HCT116 (cell line): ENCODE results near the gene IGIP. TPM values are rescaled to one million over a fixed set of nuclear protein-coding genes. Genes with fewer than 3 reads are reported as not detected.

Experiments used
- ATAC-seq: fragments of 200-7000 bp; cut with Tn5 transposase; 2 replicates; pipeline ENCODE4 v1.9.1; 2020; ENCODE audit warnings: mild to moderate bottlenecking, moderate library complexity
- BruUV-seq: library from RNA; stranded (reverse); fragments of 400-500 nt; replicated peaks from 2 replicates; lab custom pipeline; 2021; lab: Mats Ljungman, UMichigan
- CTCF ChIA-PET: fragments of 300-600 bp; sonication (Branson Sonifier 250); formaldehyde crosslinking; loops from one replicate; lab custom pipeline; 2021; ENCODE audit warnings: antibody characterized with exemption; lab: Charles Lee
- POLR2A ChIA-PET: fragments of 300-600, 350-600 bp; sonication (Branson Sonifier 250); formaldehyde crosslinking; loops from one replicate; lab custom pipeline; 2021; ENCODE audit warnings: antibody characterized with exemption; lab: Charles Lee
- RAD21 ChIA-PET, 2 experiments: fragments of 300-600 bp; sonication (Branson Sonifier 250); formaldehyde crosslinking; loops; one replicate each; lab custom pipeline; 2023; ENCODE audit warnings: low total read pairs in 2 of 2; ENCODE audit not compliant: uncharacterized antibody in 2 of 2, unreplicated experiment in 2 of 2, low non-redundant PET in 1 of 2; lab: Charles Lee
- DNase-seq: peaks from one replicate; pipeline ENCODE4 v3.0.0-alpha.2; 2010; ENCODE audit warnings: low read depth, low spot score
- H2AFZ ChIP-seq: fragments of 200-600 bp; shearing (Covaris generic), sonication (generic); 2 replicates; pipeline ENCODE4 v1.6.1; 2017; ENCODE audit warnings: low read depth, mixed run types, mixed read lengths, antibody characterized with exemption, low read length; ENCODE audit not compliant: poor library complexity, severe bottlenecking
- H3K27ac ChIP-seq: 2 replicates; pipeline ENCODE4 v1.5.1; 2012; ENCODE audit warnings: low read depth, low read length
- H3K27me3 ChIP-seq: fragments of 200-600 bp; sonication (generic); 2 replicates; pipeline ENCODE4 v1.6.1; 2016; ENCODE audit warnings: mixed run types, low read length, mixed read lengths; ENCODE audit not compliant: insufficient read depth
- H3K36me3 ChIP-seq, 2 experiments: fragments of 200-500 bp in 1 of 2; fragments of 200-600 bp in 1 of 2; sonication (Bioruptor generic) in 1 of 2; sonication (generic) in 1 of 2; 2 replicates each; pipeline versions ENCODE4 v1.5.1 to v1.6.1; 2014 to 2016; ENCODE audit warnings: low read length in 2 of 2, inconsistent platforms in 1 of 2, mixed read lengths in 1 of 2, mixed run types in 1 of 2; ENCODE audit not compliant: insufficient read depth in 2 of 2, control insufficient read depth in 1 of 2
- H3K4me1 ChIP-seq, 2 experiments: fragments of 200-600 bp in 1 of 2; sonication (generic) in 1 of 2; 2 replicates each; pipeline versions ENCODE4 v1.5.1 to v1.6.1; 2012 to 2017; ENCODE audit warnings: low read length in 2 of 2, inconsistent platforms in 1 of 2, mild to moderate bottlenecking in 1 of 2, mixed read lengths in 1 of 2, mixed run types in 1 of 2, moderate library complexity in 1 of 2; ENCODE audit not compliant: insufficient read depth in 2 of 2, control insufficient read depth in 1 of 2
- H3K4me2 ChIP-seq: fragments of 200-600 bp; sonication (generic); 2 replicates; pipeline ENCODE4 v1.6.1; 2017; ENCODE audit warnings: mixed run types, low read length, mixed read lengths
- H3K4me3 ChIP-seq, 2 experiments: fragments of 200-600 bp in 1 of 2; sonication (generic) in 1 of 2; replicated peaks in 1 of 2; 2 replicates each; pipeline ENCODE4 v1.5.1; 2011 to 2016; ENCODE audit warnings: low read length in 2 of 2, control low read depth in 1 of 2, low read depth in 1 of 2, mild to moderate bottlenecking in 1 of 2, mixed read lengths in 1 of 2, mixed run types in 1 of 2
- H3K79me2 ChIP-seq: fragments of 200-600 bp; sonication (generic); 2 replicates; pipeline ENCODE4 v1.6.1; 2017; ENCODE audit warnings: mild to moderate bottlenecking, mixed run types, low read length, moderate library complexity, mixed read lengths; ENCODE audit not compliant: insufficient read depth
- H3K9ac ChIP-seq: fragments of 200-600 bp; sonication (generic); 2 replicates; pipeline ENCODE4 v1.6.1; 2016; ENCODE audit warnings: low read length, mixed read lengths
- H3K9me2 ChIP-seq: fragments of 200-600 bp; sonication (generic), shearing (Covaris generic); 2 replicates; pipeline ENCODE4 v1.6.1; 2017; ENCODE audit warnings: mixed run types, mild to moderate bottlenecking, moderate library complexity; ENCODE audit not compliant: insufficient read depth
- H3K9me3 ChIP-seq, 2 experiments: fragments of 200-500 bp in 1 of 2; fragments of 200-600 bp in 1 of 2; sonication (Bioruptor generic) in 1 of 2; sonication (generic) in 1 of 2; 2 replicates each; pipeline ENCODE4 v1.6.1; 2014 to 2017; ENCODE audit warnings: low read length in 2 of 2, mixed read lengths in 2 of 2, inconsistent platforms in 1 of 2, low read depth in 1 of 2, mild to moderate bottlenecking in 1 of 2, mixed run types in 1 of 2, moderate library complexity in 1 of 2; ENCODE audit not compliant: control insufficient read depth in 1 of 2, insufficient read depth in 1 of 2
- H4K20me1 ChIP-seq: fragments of 200-600 bp; sonication (generic), shearing (Covaris generic); 2 replicates; pipeline ENCODE4 v1.6.1; 2017; ENCODE audit warnings: mixed run types, mild to moderate bottlenecking, moderate library complexity; ENCODE audit not compliant: insufficient read depth
- CEBPB ChIP-seq: IDR thresholded peaks from 2 replicates; pipeline ENCODE4 v1.6.1; 2012; ENCODE audit warnings: low read depth
- EGR1 ChIP-seq: IDR thresholded peaks from 2 replicates; pipeline ENCODE4 v1.6.1; 2012; ENCODE audit warnings: low read depth
- ELF1 ChIP-seq: IDR thresholded peaks from 2 replicates; pipeline ENCODE4 v1.6.1; 2012; ENCODE audit warnings: low read depth, borderline replicate concordance
- JUND ChIP-seq: IDR thresholded peaks from 2 replicates; pipeline ENCODE4 v1.6.1; 2012
- SRF ChIP-seq: IDR thresholded peaks from 2 replicates; pipeline ENCODE4 v1.6.1; 2012; ENCODE audit warnings: low read depth
- ZFX ChIP-seq: fragments of 450-650 bp; IDR thresholded peaks from 2 replicates; pipeline ENCODE4 v1.6.1; 2017
- intact Hi-C: fragments of 100-400 bp; cut with micrococcal nuclease; formaldehyde crosslinking; loops from 2 replicates; pipeline ENCODE4 v1.10.0; 2022
- total RNA-seq: library from RNA; stranded (reverse); gene quantifications from one replicate; pipeline ENCODE4 v1.2.1, GENCODE V29; 2021; ENCODE audit not compliant: unreplicated experiment
- TF ChIP-seq, protein P1 (sequence below), 3 experiments: fragments of 200-600 bp in 1 of 3; sonication (generic) in 1 of 3; IDR thresholded peaks in 2 of 3; conservative IDR thresholded peaks in 1 of 3; 2 replicates each; pipeline ENCODE4 v1.5.1; 2012 to 2017; ENCODE audit warnings: low read depth in 2 of 3, low read length in 2 of 3, antibody characterized with exemption in 1 of 3, borderline replicate concordance in 1 of 3, control low read depth in 1 of 3, mild to moderate bottlenecking in 1 of 3, mixed read lengths in 1 of 3, mixed run types in 1 of 3, moderate library complexity in 1 of 3; ENCODE audit not compliant: insufficient read depth in 1 of 3

Gene IGIP
- total RNA-seq, 1 experiment from 2014 or later, result 5.2 TPM

DNA sequence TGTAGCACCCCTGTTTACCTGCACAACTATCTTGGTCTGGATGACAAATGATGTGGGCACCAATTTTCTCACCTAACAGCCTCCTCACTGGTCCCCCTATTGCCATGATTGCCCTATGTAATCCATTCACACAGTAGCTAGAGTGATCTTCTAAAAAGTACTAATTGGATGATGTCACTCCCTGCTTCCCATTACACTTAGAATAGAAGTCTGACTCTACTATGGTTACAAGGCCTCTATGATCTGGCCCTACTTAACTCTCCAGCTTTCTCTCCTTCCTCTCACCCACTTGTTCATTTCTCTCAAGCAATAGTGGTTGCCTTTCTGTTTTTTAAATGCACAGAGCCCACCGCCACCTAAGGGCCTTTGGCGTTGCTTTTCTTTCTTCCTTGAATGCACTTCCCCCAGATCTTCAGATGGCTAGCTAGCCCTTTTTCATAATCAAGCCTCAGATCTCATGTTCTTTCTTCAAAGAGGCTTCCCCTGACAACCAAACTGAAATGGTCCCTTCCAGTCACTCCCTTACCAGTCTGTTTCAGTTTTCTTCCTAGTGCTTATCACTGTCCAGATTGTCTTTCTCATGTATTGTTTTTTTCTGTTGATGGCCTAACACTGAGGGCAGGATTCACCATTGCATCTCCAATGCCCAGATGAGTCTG is 8.7 kb downstream of the IGIP start:
- H3K9me2 ChIP-seq, result no peaks in the 10 kb centered on the region
- CTCF ChIA-PET, result interaction anchor here (2.7 kb wide), 1 partner anchor 10 kb away, joined by 20 read pairs; no protein-coding TSS in a partner anchor
- peaks cover 0 to 19% of the 10 kb centered on the region in 2 experiments; a peak in 2 of 4 replicates for H3K4me1 ChIP-seq
- H3K27me3 ChIP-seq, result no peaks in the 10 kb centered on the region
- no peak overlapping the region for H3K4me2 ChIP-seq
- TF ChIP-seq CEBPB (no peak), SRF (no peak), ELF1 (no peak), JUND (no peak), ZFX (no peak)
- TF ChIP-seq, protein P1, sequence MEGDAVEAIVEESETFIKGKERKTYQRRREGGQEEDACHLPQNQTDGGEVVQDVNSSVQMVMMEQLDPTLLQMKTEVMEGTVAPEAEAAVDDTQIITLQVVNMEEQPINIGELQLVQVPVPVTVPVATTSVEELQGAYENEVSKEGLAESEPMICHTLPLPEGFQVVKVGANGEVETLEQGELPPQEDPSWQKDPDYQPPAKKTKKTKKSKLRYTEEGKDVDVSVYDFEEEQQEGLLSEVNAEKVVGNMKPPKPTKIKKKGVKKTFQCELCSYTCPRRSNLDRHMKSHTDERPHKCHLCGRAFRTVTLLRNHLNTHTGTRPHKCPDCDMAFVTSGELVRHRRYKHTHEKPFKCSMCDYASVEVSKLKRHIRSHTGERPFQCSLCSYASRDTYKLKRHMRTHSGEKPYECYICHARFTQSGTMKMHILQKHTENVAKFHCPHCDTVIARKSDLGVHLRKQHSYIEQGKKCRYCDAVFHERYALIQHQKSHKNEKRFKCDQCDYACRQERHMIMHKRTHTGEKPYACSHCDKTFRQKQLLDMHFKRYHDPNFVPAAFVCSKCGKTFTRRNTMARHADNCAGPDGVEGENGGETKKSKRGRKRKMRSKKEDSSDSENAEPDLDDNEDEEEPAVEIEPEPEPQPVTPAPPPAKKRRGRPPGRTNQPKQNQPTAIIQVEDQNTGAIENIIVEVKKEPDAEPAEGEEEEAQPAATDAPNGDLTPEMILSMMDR (IDR thresholded peaks at IDR 0.05 in 2 of 3, conservative IDR thresholded peaks at IDR 0.05 in 1 of 3; ENCODE audit: borderline replicate concordance in 1 of 3, insufficient read depth in 1 of 3, low read depth in 2 of 3, low read length in 2 of 3), result no peak
- no peaks in the 10 kb centered on the region for H3K36me3 ChIP-seq
- BruUV-seq, result no TSS peak
- no peaks in the 10 kb centered on the region; the same call in 1 of the 2 replicates for H3K79me2 ChIP-seq
- DNase-seq, result no peak
- no peaks in the 10 kb centered on the region for H4K20me1 ChIP-seq
- intact Hi-C loops, result no loop called here
- RAD21 ChIA-PET, result no interaction called here
- no peak overlapping the region for H3K27ac ChIP-seq
- H2AFZ ChIP-seq, result no peak overlapping the region
- POLR2A ChIA-PET, result no interaction called here
- H3K9me3 ChIP-seq, result no peaks in the 10 kb centered on the region
- H3K9ac ChIP-seq, result no peak overlapping the region
- H3K4me3 ChIP-seq, result no peak overlapping the region
- ATAC-seq, result no peak

DNA sequence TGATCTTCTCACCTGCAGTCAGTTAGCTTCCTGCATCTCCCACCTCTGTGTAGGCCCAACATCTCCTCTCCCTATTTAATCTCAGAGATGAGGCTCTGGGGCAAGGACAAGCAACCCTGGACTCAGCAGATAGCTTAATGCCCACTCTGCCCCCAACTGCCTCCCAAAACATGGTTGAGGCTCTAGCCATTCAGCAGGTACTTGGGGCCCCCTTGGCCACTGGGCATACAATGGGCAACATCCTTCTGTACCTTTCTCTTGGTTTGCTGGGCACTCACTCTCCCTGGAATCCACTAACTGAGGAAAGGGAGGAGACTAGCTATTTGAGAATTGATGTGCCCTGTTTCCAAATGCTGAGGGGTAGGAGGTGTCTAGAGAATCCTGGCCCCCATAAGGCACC is 9.4 kb downstream of the IGIP start:
- POLR2A ChIA-PET, result no interaction called here
- BruUV-seq, result no TSS peak
- no peaks in the 10 kb centered on the region for H3K27me3 ChIP-seq
- no peaks in the 10 kb centered on the region; the same call in 1 of the 2 replicates for H3K79me2 ChIP-seq
- no peak overlapping the region for H3K4me3 ChIP-seq
- H3K27ac ChIP-seq, result no peak overlapping the region
- RAD21 ChIA-PET, result no interaction called here
- CTCF ChIA-PET, result no interaction called here
- DNase-seq, result no peak
- intact Hi-C loops, result no loop called here
- H4K20me1 ChIP-seq, result no peaks in the 10 kb centered on the region
- no peak overlapping the region for H3K9ac ChIP-seq
- H3K36me3 ChIP-seq, result no peaks in the 10 kb centered on the region
- TF ChIP-seq SRF, result no peak
- TF ChIP-seq EGR1, result no peak
- TF ChIP-seq, all 23 proteins: peak for 0
- Histone ChIP-seq H3K4me1 (peaks cover 0 to 19% of the 10 kb centered on the region in 2 experiments; a peak in 2 of 4 replicates), H3K9me2 (no peaks in the 10 kb centered on the region), H3K9me3 (no peaks in the 10 kb centered on the region), H3K4me2 (no peak overlapping the region), H2AFZ (no peak overlapping the region)
- no peak for ATAC-seq
